Panc1 (cell line): ENCODE data around the gene ELFN2. TPM values are rescaled to one million over a fixed set of nuclear protein-coding genes. Genes with fewer than 3 reads are reported as not detected.

Experiments used
- ATAC-seq: fragments of 200-7000 bp; cut with Tn5 transposase; 2 replicates; pipeline ENCODE4 v1.9.1; 2020; ENCODE audit warnings: mild to moderate bottlenecking, moderate library complexity
- BruUV-seq: library from RNA; stranded (reverse); fragments of 400-500 nt; replicated peaks from 2 replicates; lab custom pipeline; 2021; lab: Mats Ljungman, UMichigan
- CTCF ChIA-PET: fragments of 300-600 bp; sonication (Branson Sonifier 250); formaldehyde crosslinking; loops from one replicate; lab custom pipeline; 2022; ENCODE audit warnings: antibody characterized with exemption; lab: Charles Lee
- POLR2A ChIA-PET: fragments of 300-600 bp; sonication (Branson Sonifier 250); formaldehyde crosslinking; loops from one replicate; lab custom pipeline; 2022; ENCODE audit warnings: antibody characterized with exemption; lab: Charles Lee
- DNase-seq: peaks from one replicate; pipeline ENCODE4 v3.0.0-alpha.2; 2010; ENCODE audit warnings: low read depth, low spot score
- H3K27ac ChIP-seq: 2 replicates; pipeline ENCODE4 v1.5.1; 2011; ENCODE audit warnings: mild to moderate bottlenecking, low read length, inconsistent platforms
- H3K27me3 ChIP-seq: fragments of 200-500 bp; sonication (Bioruptor generic); 2 replicates; pipeline ENCODE4 v1.6.0; 2014; ENCODE audit warnings: low read length, inconsistent platforms; ENCODE audit not compliant: control insufficient read depth, insufficient read depth
- H3K36me3 ChIP-seq: fragments of 200-500 bp; sonication (Bioruptor generic); 2 replicates; pipeline ENCODE4 v1.5.1; 2014; ENCODE audit warnings: inconsistent platforms, mild to moderate bottlenecking, low read length, moderate library complexity; ENCODE audit not compliant: control insufficient read depth, insufficient read depth
- H3K4me1 ChIP-seq: 2 replicates; pipeline ENCODE4 v1.5.1; 2011; ENCODE audit warnings: inconsistent platforms, mild to moderate bottlenecking, low read length, moderate library complexity; ENCODE audit not compliant: control insufficient read depth, insufficient read depth
- H3K4me3 ChIP-seq, 2 experiments: 2 replicates each; pipeline ENCODE4 v1.5.1; 2011 to 2012; ENCODE audit warnings: low read depth in 2 of 2, low read length in 2 of 2, mild to moderate bottlenecking in 2 of 2, inconsistent platforms in 1 of 2, moderate library complexity in 1 of 2
- H3K9me3 ChIP-seq: fragments of 200-500 bp; sonication (Bioruptor generic); 2 replicates; pipeline ENCODE4 v1.5.1; 2014; ENCODE audit warnings: low read depth, mild to moderate bottlenecking, inconsistent platforms, low read length, moderate library complexity; ENCODE audit not compliant: control insufficient read depth, insufficient read depth
- CTCF ChIP-seq: fragments of 450-650 bp; IDR thresholded peaks from 2 replicates; pipeline ENCODE4 v1.5.1; 2017; ENCODE audit warnings: mild to moderate bottlenecking
- POLR2AphosphoS5 ChIP-seq: IDR thresholded peaks from 2 replicates; pipeline ENCODE4 v1.6.1; 2012; ENCODE audit warnings: mild to moderate bottlenecking, low read depth, low read length, moderate library complexity
- REST ChIP-seq, 2 experiments: IDR thresholded peaks; 2 replicates each; pipeline ENCODE4 v1.6.1; 2011 to 2012; ENCODE audit warnings: low read depth in 2 of 2, control low read depth in 1 of 2, low read length in 1 of 2, mild to moderate bottlenecking in 1 of 2, moderate library complexity in 1 of 2; ENCODE audit not compliant: insufficient read depth in 1 of 2
- SIN3A ChIP-seq: IDR thresholded peaks from 2 replicates; pipeline ENCODE4 v1.6.1; 2012; ENCODE audit warnings: low read depth, mild to moderate bottlenecking, low read length, moderate library complexity, borderline replicate concordance; ENCODE audit not compliant: insufficient read depth
- TCF7L2 ChIP-seq: IDR thresholded peaks from 2 replicates; pipeline ENCODE4 v1.6.1; 2011; ENCODE audit warnings: mild to moderate bottlenecking, low read depth, low read length, inconsistent platforms
- in situ Hi-C: cut with HindIII; loops from 2 replicates; pipeline ENCODE4 v1.10.0; 2016; ENCODE audit warnings: low sequenced_read_pairs, low pct_unique_long_range_greater_than_20kb
- intact Hi-C: fragments of 100-400 bp; cut with micrococcal nuclease; formaldehyde crosslinking; loops from one replicate; pipeline ENCODE4 v1.10.0; 2022; ENCODE audit not compliant: unreplicated experiment
- total RNA-seq: library from RNA; stranded (reverse); gene quantifications from one replicate; pipeline ENCODE4 v1.2.1, GENCODE V29; 2021; ENCODE audit not compliant: unreplicated experiment

Gene ELFN2
- total RNA-seq, 1 experiment from 2014 or later = 2.9 TPM

GRCh38 chr22:37457093-37457893 lies 30.0 kb upstream of the ELFN2 start:
- CTCF ChIA-PET = interaction anchor here (0.6 to 1.1 kb wide), 3 partner anchors 135 to 601 kb away, joined by 4 to 6 read pairs (median 4); no protein-coding TSS in a partner anchor
- H3K9me3 ChIP-seq = no peaks in the 10 kb centered on the region
- BruUV-seq = no TSS peak
- H3K27me3 ChIP-seq = no peaks in the 10 kb centered on the region
- in situ Hi-C loops = no loop called here
- no peaks in the 10 kb centered on the region for H3K36me3 ChIP-seq
- POLR2A ChIA-PET = no interaction called here
- peaks cover 19% of the 10 kb centered on the region for H3K4me1 ChIP-seq
- TF ChIP-seq CTCF (peak; percentile 91), SIN3A (no peak), REST (IDR thresholded peaks at IDR 0.05; ENCODE audit: insufficient read depth in 1 of 2, low read depth in 2 of 2, low read length in 1 of 2) (peak in 1 of 2 experiments; percentile 72; a peak in 1 of 4 replicates)
- peak overlapping the region; percentile 66 for H3K27ac ChIP-seq
- H3K4me3 ChIP-seq = no peak overlapping the region
- DNase-seq (peak; percentile 33), ATAC-seq (peak; percentile 91)
- intact Hi-C loops = loop anchor here (2.0 kb wide), 1 partner anchor 140 kb away; no protein-coding TSS in a partner anchor

GRCh38 chr22:37456346-37456745 lies 29.1 kb upstream of the ELFN2 start:
- POLR2A ChIA-PET = interaction anchor here (0.7 kb wide), 1 partner anchor 369 kb away, joined by 3 read pairs; no protein-coding TSS in a partner anchor
- peak overlapping the region; percentile 66 for H3K27ac ChIP-seq
- intact Hi-C loops (loop anchor here (2.0 kb wide), 1 partner anchor 140 kb away; no protein-coding TSS in a partner anchor), in situ Hi-C loops (no loop called here)
- ATAC-seq (no peak), DNase-seq (no peak)
- BruUV-seq = no TSS peak
- H3K36me3 ChIP-seq = no peaks in the 10 kb centered on the region
- H3K4me1 ChIP-seq = peaks cover 19% of the 10 kb centered on the region
- H3K9me3 ChIP-seq = no peaks in the 10 kb centered on the region; the same call in 1 of the 2 replicates
- TF ChIP-seq CTCF = no peak
- no peak for TF ChIP-seq REST (IDR thresholded peaks at IDR 0.05; ENCODE audit: insufficient read depth in 1 of 2, low read depth in 2 of 2, low read length in 1 of 2)
- TF ChIP-seq POLR2AphosphoS5 = no peak
- TF ChIP-seq SIN3A = no peak
- TF ChIP-seq TCF7L2 = no peak
- H3K4me3 ChIP-seq = no peak overlapping the region
- no peaks in the 10 kb centered on the region for H3K27me3 ChIP-seq
- CTCF ChIA-PET = interaction anchor here (0.6 to 1.1 kb wide), 5 partner anchors 14 to 158 kb away, joined by 3 to 7 read pairs (median 4); no protein-coding TSS in a partner anchor
